Body of pancreas (tissue), 4 donors: ENCODE results near the gene IQCN.

Experiments
- POLR2A ChIP-seq, 3 donors: fragments of 450-650 bp; IDR thresholded peaks; one replicate each; pipeline ENCODE4 v1.6.1; 2016; ENCODE audit warnings: antibody characterized with exemption in 3 of 3, mild to moderate bottlenecking in 2 of 3
- TF ChIP-seq, protein P1 (sequence below), 7 experiments: fragments of 450-650 bp in 4 of 7; fragments of 200-600 bp in 3 of 7; sonication (generic) in 3 of 7; IDR thresholded peaks; one replicate each; pipeline ENCODE4 v1.5.1; 2016 to 2019; ENCODE audit warnings: antibody characterized with exemption in 7 of 7

DNA sequence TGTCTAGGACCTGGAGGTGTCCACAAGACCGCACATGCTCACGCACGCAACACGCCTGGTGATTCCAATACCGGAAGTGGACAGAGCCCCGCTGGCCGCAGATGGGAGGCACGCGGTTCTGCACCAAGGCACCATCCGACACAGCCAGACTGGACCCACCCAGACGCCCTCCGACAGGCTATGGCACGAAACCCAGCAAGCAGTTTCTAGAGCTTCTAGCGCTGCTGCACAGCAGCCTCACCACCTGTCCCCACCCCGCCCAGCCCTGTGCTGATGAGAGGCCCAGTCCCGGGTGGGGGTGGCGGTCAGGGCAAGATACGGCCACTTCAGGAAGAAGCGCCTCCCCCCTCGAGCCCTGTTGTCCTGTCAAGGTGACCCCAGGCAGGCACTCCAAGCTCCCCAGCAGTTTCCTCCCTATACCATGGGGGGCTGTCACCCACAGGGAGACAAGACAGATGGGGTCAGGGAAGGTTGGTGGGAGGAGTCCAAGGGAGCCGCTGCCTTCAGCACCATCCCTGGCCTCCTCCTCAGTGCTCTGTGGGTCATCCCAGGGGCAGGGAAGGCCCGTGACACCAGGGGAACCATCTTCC, 37.3 kb upstream of the IQCN start:
- TF ChIP-seq, protein P1, sequence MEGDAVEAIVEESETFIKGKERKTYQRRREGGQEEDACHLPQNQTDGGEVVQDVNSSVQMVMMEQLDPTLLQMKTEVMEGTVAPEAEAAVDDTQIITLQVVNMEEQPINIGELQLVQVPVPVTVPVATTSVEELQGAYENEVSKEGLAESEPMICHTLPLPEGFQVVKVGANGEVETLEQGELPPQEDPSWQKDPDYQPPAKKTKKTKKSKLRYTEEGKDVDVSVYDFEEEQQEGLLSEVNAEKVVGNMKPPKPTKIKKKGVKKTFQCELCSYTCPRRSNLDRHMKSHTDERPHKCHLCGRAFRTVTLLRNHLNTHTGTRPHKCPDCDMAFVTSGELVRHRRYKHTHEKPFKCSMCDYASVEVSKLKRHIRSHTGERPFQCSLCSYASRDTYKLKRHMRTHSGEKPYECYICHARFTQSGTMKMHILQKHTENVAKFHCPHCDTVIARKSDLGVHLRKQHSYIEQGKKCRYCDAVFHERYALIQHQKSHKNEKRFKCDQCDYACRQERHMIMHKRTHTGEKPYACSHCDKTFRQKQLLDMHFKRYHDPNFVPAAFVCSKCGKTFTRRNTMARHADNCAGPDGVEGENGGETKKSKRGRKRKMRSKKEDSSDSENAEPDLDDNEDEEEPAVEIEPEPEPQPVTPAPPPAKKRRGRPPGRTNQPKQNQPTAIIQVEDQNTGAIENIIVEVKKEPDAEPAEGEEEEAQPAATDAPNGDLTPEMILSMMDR (IDR thresholded peaks at IDR 0.05) = no peak
- no peak for TF ChIP-seq POLR2A (IDR thresholded peaks at IDR 0.05)
